Neural crest cell (in vitro differentiated cells): ENCODE measurements around the gene EPB41. TPM values are rescaled to one million over a fixed set of nuclear protein-coding genes. Genes with fewer than 3 reads are reported as not detected.
A peak's percentile ranks its signal among the peaks of the same experiment; 100 is the strongest.

Experiments
- DNase-seq: peaks from one replicate; pipeline ENCODE4 v3.0.0; 2021; ENCODE audit warnings: low read depth, mixed read lengths, low spot score
- H3K27ac Mint-ChIP-seq: one replicate; pipeline ENCODE4 v1.8.0; 2021; ENCODE audit warnings: mild to moderate bottlenecking, mixed read lengths; ENCODE audit not compliant: unreplicated experiment
- H3K27me3 Mint-ChIP-seq: 2 replicates; pipeline ENCODE4 v1.8.0; 2021; ENCODE audit warnings: low read depth, mild to moderate bottlenecking, mixed read lengths
- H3K36me3 Mint-ChIP-seq: 2 replicates; pipeline ENCODE4 v1.8.0; 2021; ENCODE audit warnings: low read depth, mild to moderate bottlenecking, mixed read lengths
- H3K4me1 Mint-ChIP-seq: 2 replicates; pipeline ENCODE4 v1.8.0; 2021; ENCODE audit warnings: mixed read lengths
- H3K4me3 Mint-ChIP-seq: one replicate; pipeline ENCODE4 v1.8.0; 2021; ENCODE audit warnings: mild to moderate bottlenecking, mixed read lengths
- H3K9me3 Mint-ChIP-seq: 2 replicates; pipeline ENCODE4 v1.8.0; 2021; ENCODE audit warnings: mixed read lengths
- total RNA-seq: library from RNA; stranded (reverse); gene quantifications from 2 replicates; pipeline ENCODE4 v1.2.1, GENCODE V29; 2021
- TF ChIP-seq, protein P1 (sequence below): fragments of 200-600 bp; sonication (generic); conservative IDR thresholded peaks from 2 replicates; pipeline ENCODE4 v1.5.0; 2021; ENCODE audit warnings: antibody characterized with exemption, mild to moderate bottlenecking

EPB41 gene
- total RNA-seq, 1 donor from 2014 or later = 108 TPM

- TF ChIP-seq, protein P1, sequence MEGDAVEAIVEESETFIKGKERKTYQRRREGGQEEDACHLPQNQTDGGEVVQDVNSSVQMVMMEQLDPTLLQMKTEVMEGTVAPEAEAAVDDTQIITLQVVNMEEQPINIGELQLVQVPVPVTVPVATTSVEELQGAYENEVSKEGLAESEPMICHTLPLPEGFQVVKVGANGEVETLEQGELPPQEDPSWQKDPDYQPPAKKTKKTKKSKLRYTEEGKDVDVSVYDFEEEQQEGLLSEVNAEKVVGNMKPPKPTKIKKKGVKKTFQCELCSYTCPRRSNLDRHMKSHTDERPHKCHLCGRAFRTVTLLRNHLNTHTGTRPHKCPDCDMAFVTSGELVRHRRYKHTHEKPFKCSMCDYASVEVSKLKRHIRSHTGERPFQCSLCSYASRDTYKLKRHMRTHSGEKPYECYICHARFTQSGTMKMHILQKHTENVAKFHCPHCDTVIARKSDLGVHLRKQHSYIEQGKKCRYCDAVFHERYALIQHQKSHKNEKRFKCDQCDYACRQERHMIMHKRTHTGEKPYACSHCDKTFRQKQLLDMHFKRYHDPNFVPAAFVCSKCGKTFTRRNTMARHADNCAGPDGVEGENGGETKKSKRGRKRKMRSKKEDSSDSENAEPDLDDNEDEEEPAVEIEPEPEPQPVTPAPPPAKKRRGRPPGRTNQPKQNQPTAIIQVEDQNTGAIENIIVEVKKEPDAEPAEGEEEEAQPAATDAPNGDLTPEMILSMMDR = no peak
- Mint-ChIP-seq H3K9me3 (no peaks in the 10 kb centered on the region), H3K4me1 (no peaks in the 10 kb centered on the region), H3K4me3 (no peak overlapping the region), H3K36me3 (peaks cover 9% of the 10 kb centered on the region), H3K27ac (peak overlapping the region; percentile 5), H3K27me3 (peaks cover 2% of the 10 kb centered on the region)
- DNase-seq = no peak
Measured at GRCh38 chr1:29113413-29114117, 199.2 kb downstream of the EPB41 start.

DNA sequence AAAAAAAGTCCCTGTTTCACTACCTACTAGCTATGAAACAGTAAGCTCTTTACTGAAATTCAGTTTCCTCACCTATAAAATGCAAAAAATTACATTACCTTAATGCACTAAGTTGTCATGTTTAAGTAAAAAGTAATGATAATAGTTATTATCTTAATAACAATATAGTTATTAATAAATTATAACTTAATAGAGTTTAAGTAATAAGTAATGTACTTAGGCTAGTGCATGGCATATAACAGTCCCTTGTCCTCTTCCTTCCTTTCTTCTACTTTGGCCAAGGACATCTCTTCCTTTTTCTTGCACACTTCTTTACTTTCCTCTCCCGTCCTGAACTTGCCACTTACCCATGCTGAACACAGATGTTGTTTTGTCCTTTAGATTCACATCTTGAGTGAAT is 200.3 kb downstream of the EPB41 start:
- Mint-ChIP-seq H3K27ac (no peak overlapping the region), H3K9me3 (no peaks in the 10 kb centered on the region), H3K4me1 (no peaks in the 10 kb centered on the region), H3K4me3 (no peak overlapping the region), H3K27me3 (peaks cover 9% of the 10 kb centered on the region), H3K36me3 (peaks cover 10% of the 10 kb centered on the region)
- DNase-seq = no peak
- TF ChIP-seq, protein P1 = no peak

DNA sequence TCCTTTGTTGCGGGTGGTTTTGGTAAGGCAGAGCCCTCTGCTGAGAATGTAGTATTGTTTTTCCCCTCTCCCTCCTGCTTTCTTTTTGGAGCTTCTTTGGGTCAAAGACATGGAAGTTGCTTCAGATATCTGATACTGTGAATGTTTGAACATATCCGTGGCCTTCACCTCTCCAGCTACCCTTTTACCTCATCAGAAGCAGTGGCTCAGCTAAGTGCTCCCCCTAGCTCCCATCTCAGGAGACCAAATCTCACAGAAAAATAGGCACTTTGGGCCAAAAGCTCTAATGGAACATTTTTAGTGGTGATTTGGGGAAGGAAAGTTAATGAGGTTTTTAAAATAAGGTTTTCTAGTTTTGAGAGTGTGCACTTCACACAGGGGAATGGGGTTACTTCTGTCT is 203.0 kb downstream of the EPB41 start:
- Mint-ChIP-seq H3K36me3 (peaks cover 10% of the 10 kb centered on the region), H3K9me3 (no peaks in the 10 kb centered on the region), H3K4me3 (no peak overlapping the region), H3K27me3 (peaks cover 26% of the 10 kb centered on the region), H3K27ac (no peak overlapping the region), H3K4me1 (no peaks in the 10 kb centered on the region)
- TF ChIP-seq, protein P1 = no peak
- DNase-seq = no peak

DNA sequence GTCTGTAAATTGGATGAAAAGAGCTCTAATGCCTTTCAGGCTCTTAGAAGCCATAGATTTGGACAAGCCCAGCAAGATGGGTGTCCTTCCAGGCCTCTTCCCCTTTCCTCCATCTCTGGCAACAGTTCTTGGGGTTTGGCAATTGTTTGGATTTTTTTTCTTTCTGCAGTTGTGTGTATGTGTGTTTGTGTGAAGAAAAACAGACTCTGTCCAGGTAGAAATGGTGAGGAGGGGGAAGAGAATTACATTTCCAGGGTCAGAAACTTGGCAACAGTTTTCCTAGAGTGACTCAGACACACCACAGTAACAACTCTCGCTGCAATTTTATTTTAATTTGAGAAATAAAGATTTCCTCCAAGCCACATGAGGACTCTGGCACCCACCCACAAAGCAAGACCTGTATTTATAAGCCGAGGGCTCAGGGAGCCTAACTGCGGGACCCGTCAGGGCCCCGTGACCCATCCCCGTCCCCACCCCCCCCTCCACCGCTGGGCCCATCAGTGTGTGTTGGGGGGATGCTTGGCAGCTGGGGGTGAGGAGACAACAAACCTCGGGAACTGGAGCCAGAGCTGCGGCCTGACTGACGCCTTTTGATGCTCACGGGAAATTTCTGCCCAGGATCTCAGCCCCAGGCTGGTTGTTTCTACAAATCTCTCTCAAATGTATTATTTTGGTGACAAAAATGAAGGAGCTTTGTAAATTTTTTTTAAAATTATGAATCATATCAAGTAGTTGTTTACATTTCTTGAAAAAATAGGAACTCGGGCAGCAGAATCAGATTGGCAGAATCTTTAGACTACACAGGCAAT is 205.0 kb downstream of the EPB41 start:
- no peaks in the 10 kb centered on the region for H3K9me3 Mint-ChIP-seq
- no peaks in the 10 kb centered on the region for H3K4me1 Mint-ChIP-seq
- DNase-seq = no peak
- no peak overlapping the region for H3K27ac Mint-ChIP-seq
- H3K27me3 Mint-ChIP-seq = peaks cover 38% of the 10 kb centered on the region
- no peak overlapping the region for H3K4me3 Mint-ChIP-seq
- peaks cover 6% of the 10 kb centered on the region for H3K36me3 Mint-ChIP-seq
- TF ChIP-seq, protein P1 = no peak

- H3K4me1 Mint-ChIP-seq = peaks cover 3% of the 10 kb centered on the region
- no peak overlapping the region for H3K27ac Mint-ChIP-seq
- TF ChIP-seq, protein P1 = no peak
- peak overlapping the region; percentile 64 for H3K4me3 Mint-ChIP-seq
- DNase-seq = no peak
- peaks cover 42% of the 10 kb centered on the region for H3K27me3 Mint-ChIP-seq
- H3K36me3 Mint-ChIP-seq = peaks cover 6% of the 10 kb centered on the region
- no peaks in the 10 kb centered on the region for H3K9me3 Mint-ChIP-seq
Measured at GRCh38 chr1:29120367-29120766, 206.0 kb downstream of the EPB41 start.
